HG02885 (cell line): ENCODE measurements around the gene METAP1D.
"Not testable (repeated sequence)": the region's sequence is repeated elsewhere in the genome, so short reads cannot be mapped to it uniquely, and the experiment has no call there.

ENCODE experiments used
- ATAC-seq: cut with Tn5 transposase; IDR thresholded peaks from one replicate; pipeline ENCODE4 v1.9.1; 2021; ENCODE audit warnings: mild to moderate bottlenecking; ENCODE audit not compliant: unreplicated experiment, poor library complexity

METAP1D gene

DNA sequence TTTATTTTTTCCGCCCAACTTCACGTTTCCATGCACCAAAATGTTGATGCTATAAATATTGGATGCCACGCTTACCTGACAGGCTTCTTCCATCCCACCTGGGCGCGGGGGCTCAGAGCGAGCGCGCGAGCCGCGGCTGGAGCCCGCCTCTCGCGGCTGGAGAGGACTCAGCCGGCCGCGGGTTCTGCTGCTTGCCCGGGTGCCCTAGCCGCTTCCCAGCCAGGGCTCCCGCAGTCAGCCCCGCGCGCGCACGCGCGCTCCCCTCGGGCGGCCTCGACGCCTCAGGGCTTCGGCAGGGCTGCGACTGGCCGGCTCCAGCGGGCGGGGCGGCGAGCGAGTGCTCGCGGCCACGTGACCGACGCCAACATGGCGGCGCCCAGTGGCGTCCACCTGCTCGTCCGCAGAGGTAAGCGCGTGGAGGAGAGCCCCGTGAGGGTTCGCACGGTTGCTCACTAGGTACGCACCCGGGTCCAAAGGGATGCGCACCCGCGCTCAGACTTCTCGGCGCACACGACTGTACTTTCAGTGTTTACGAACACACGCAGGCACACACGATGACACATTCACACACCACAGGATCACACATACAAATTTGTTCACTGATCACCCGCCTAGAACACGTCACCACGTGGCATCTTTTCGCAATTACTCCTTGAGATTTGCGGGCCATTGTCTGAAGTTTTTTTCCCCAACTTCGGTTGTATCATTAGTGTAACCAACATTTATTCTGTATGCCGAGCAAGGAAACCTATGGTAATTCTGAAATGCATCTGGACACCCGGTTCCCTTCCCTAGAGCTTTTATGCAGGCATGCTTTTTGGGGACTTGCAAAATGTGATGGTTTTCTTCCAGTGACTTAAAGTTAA, at the start of gene METAP1D:
METAP1D (plus strand) TSS at position 350 of the 866 bp plus-strand sequence; CDS start at position 367, 17 bp downstream.
- peak; percentile 97 for ATAC-seq

DNA sequence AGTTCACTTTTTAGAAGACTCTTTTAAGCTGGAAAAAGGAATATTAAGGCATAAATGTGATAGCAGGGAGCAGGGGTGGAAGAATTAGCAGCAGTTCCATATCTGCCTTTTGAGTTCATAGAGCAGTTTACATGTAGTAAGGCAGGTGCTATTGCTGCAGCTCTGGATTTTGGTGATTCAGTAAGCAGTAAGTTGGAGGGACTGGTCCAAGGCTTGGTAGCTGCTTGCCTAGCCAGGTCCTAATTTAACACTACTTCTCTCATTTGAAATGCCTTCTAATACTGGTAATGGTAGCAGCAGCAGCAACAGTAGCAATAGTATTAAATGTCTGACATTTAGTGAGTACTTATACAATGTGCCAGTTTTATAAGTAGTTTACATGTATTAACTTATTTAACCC, 47.5 kb upstream of the METAP1D start:
- no peak for ATAC-seq

DNA sequence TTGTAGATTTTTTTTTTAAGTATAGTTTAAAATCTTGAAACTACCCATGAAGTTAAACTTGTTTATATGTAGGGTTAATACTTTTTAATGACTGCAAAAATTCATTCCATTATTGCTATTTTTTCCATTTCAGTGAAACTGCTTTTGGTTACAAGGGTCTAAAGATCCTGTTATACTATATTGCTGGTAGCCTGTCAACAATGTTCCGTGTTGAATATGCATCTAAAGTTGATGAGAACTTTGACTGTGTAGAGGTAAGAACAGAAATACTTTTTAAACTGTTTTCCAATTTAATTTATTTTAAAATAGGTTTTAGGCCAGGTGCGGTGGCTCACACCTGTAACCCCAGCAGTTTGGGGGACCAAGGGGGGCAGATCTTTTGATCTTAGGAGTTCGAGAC, 47.0 kb upstream of the METAP1D start:
- ATAC-seq = no peak

DNA sequence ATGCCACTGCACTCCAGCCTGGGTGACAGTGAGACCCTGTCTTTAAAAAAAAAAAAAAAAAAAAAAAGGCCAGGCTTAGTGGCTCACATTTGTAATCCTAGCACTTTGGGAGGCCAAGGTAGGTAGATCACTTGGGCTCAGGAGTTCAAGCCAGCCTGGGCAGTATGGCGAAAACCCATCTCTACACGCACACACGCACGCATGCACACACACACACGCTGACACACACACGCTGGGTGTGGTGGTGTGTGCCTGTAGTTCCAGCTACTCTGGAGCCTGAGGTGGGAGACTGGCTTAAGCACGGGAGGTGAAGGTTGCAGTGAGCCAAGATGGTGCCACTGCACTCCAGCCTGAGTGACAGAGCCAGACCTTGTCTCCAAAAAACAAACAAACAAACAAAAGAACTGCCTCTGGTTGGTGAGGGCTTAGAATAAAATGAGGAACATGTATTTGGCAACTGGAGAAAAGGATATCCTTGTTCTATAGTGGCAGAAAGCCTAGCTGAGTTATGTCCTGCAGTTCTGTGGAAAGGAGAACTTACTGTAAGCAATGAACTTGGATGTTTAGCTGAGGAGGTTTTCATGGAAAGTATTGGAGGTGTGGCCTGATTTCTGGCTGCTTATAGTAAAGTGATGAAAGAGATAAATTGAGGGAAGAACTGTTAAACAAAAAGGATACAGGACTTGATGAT, 43.5 kb upstream of the METAP1D start:
- no peak for ATAC-seq

DNA sequence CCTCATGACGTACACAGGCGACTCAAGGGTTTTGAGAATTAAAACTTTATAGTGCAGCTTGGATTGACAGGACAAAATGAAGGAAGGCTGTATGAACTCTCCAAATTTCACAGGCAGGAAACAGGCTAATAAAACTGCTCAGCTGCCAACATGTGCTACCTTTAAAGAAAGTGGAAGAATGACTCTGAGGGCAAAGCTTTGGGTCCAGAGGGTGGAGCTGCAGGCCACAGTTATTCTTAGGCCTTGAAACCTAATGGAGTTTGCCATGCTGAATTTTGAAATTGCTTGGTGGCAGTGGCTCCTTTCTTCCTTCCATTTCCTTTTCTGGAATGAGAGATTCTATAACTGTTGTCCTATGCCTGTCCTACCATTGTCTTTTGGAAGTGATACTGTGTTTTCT, 42.7 kb upstream of the METAP1D start:
- ATAC-seq = no peak

DNA sequence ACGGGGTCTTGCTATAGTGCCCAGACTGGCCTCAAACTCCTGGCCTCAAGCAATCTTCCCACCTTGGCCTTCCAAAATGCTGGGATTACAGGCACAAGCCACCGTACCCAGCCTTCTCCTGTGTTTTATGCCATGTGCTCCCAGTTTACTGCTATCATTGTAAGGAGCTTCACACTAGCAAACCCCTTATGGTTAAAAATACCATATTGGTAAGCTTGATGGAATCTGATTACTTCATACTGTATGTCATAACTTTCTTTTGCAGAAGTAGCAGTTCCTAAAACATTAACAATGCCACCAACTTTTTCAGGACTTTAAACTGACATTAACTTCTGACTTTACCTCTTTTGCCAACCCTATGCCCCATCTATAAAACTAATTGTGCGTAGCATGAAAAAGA, 41.3 kb upstream of the METAP1D start:
- ATAC-seq = no peak

DNA sequence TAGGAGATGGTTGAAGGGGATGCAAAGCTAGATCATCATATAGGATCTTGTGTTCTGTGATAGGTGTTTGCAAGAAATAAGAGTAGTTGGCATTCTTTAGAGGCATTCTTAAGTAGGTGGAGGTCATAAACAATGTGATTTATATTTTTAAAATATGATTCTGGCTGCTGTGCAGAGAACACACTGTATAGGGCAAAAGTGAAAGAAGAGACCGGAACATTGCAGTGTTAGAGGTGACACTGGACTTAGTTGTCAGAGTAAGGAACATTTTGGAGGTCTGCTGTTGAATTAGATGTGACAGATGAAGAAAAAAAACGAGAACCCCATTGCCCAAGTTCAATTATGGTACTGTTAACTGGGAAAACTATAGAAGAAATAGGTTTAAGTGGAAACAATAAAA, 39.8 kb upstream of the METAP1D start:
- no peak for ATAC-seq

DNA sequence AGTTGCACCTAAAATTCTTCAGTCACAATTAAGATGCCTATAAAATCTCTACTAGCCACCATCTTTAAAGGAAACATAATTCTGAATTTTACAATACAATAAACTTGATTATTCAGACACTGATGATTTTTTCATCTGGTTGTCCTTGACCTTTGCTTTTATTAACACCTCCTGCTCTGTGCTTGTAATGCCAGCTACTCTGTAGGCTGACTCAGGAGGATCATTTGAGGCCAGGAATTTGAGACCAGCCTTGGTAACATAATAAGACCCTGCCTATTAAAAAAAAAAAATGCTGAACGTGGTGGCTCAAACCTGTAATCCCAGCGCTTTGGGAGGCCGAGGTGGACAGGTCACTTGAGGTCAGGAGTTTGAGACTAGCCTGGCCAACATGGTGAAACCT, 39.2 kb upstream of the METAP1D start:
- no peak for ATAC-seq

DNA sequence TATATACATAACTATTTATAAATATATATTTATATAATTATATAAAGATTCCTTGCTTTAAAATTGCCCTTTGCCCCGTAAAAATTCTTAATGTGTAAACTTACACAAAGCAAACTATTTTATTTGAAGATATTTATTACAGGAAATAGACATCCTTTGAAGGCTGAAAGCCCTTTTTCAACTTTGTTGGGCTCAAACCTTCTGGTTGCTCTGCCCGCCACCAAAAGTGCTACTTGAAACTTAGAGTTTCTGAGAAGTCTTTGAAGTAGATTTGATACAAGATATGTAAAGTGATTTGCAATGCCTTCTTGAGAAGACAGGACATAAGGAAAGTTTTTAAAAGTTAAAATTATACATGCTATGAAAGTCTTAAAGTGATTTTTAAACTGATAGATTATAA, 36.6 kb upstream of the METAP1D start:
- ATAC-seq = no peak

DNA sequence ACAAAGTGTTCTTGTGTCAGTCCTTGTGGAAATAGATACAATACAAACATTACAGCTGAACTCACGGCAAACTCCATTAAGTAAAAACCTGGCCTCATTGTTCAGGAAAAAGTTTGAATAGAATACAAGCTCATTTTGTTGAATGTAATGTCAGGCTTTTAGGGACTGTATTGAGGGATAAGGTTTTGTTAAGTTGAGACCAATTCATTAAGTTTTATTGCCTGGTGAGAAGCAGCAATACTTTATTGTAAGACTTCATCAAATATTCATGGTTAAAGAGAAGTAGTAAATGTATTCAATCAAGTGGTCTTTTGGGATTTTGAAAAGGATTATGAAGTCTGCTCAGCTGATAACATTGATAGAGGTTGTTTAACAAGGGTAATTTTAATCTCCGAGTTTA, 35.4 kb upstream of the METAP1D start:
- ATAC-seq = no peak

DNA sequence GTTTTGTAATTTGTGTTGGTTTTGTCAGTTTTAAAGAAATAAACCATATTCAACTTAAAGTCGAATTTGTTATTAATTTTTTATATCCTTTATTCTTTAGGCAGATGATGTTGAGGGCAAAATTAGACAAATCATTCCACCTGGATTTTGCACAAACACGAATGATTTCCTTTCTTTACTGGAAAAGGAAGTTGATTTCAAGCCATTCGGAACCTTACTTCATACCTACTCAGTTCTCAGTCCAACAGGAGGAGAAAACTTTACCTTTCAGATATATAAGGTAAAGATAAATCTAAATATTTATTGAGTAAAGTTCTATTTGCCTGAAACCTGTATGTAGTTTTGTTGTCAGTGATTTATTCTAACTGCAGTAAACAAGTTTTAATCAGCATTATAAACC, 34.5 kb upstream of the METAP1D start:
- no peak for ATAC-seq

DNA sequence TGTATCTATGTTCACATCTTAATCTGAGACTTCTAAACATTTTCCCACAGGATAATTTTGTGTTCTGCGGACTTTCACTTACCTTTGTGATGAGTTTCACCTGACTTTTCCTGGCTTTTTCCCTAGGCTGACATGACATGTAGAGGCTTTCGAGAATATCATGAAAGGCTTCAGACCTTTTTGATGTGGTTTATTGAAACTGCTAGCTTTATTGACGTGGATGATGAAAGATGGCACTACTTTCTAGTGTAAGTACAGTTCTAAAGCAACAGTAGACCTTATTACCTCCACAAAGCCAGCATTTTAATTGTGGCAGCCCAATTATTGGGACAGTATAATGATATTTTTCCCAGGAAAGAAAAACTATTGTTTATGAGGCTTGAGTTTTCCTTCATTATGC, 34.1 kb upstream of the METAP1D start:
- ATAC-seq = no peak

DNA sequence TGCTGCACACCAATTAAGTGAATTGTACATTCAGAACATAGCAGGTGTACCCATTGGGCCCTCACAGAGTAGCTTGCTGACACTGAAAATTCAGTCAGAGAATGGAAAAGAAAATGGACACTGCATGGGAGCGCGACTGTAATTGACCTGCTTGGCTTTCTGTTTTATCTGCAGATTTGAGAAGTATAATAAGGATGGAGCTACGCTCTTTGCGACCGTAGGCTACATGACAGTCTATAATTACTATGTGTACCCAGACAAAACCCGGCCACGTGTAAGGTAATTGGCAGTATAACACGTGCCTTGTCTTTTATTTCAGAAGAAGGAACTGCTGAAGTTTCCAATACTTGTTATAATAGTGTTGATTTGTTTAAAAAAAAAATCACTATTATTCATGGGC, 33.5 kb upstream of the METAP1D start:
- ATAC-seq = no peak

DNA sequence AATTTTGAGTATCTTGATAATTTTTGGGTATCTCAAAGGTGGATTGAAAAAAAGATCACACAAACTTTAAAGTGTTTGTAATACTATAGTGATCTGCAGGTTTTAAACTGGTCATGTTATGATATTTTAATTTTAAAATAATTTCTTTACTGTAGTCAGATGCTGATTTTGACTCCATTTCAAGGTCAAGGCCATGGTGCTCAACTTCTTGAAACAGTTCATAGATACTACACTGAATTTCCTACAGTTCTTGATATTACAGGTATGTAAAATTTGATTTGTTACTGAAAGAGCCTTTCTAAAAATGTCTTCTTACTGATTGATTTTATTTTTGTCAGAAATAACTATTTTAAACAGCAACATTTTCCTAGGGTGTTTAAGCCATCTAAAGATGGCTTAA, 33.1 kb upstream of the METAP1D start:
- ATAC-seq = no peak

DNA sequence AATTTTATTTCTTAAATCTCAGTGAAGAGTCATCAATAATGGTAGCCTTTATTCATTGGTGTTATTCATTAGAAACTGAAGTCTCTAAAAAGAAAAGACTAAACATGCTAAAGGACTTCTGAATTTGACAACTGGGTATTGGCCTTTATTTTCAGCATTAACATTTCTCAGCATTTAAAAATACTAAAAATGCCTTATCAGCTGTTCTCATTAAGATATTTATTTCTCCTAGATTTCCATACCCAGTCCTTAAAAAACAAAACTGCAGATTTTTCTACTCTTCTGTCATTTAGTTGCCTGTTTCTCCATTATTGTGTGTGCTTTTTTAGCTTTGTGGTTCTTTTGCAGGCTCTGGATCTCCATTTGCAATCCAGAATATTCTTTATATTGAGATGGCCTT, 31.2 kb upstream of the METAP1D start:
- no peak for ATAC-seq

DNA sequence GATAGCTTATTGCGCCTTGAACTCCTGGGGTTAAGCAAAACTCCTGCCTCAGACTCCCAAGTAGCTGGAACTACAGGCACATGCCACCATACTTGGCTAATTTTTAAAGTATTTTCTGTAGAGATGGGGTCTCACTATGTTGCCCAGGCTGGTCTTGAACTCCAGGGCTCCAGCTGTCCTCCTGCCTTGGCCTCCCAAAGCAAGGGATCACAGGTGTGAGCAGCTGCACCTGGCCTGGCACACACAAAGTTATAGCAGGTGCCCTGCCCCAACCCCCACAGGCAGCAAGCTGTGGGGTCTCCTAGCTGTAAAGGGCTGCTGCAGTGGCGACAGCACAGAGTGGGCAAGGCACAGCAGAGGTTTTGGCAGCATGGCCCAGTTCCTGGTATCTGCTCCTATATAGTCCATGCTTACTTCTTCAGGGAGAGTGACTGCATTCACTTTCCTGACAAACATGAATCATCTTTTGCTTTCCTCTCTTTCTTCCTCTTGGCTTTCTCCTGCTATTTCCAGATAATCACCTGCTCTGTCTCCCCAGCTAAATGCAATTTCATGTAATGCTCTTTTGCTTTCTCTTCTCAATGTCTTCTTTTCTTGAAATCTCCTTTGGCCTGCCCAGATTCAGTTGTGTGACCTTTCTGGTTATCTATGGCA, 27.3 kb upstream of the METAP1D start:
- no peak for ATAC-seq

DNA sequence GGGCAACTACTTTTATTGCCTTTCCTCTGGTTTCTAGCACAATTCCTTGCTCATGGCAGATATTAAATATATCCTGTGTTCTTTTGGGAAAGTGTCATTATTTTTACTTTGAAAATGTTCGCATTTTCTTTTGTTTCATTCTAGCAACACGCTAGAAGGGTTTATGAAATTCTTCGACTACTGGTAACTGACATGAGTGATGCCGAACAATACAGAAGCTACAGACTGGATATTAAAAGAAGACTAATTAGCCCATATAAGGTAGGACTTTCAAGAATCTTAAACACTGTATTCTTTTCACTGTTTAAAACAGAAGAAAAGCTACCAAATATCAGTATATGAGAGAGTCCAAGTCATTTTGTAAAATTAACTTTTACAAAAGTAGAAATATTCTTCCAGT, 20.6 kb upstream of the METAP1D start:
- no peak for ATAC-seq

DNA sequence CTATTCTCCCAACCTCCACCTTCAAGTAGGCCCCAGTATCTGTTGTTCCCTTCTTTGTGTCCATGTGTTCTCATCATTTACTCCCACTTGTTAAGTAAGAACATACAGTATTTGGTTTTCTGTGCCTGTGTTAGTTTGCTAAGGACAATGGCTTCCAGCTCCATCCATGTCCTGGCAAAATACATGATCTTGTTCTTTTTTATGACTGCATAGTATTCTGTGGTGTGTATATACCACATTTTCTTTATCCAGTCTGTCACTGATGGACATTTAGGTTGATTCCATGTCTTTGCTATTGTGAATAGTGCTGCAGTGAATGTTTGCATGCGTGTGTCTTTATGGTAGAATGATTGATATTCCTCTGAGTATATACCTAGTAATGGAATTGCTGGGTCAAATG, 15.8 kb upstream of the METAP1D start:
- not testable (repeated sequence) for ATAC-seq

DNA sequence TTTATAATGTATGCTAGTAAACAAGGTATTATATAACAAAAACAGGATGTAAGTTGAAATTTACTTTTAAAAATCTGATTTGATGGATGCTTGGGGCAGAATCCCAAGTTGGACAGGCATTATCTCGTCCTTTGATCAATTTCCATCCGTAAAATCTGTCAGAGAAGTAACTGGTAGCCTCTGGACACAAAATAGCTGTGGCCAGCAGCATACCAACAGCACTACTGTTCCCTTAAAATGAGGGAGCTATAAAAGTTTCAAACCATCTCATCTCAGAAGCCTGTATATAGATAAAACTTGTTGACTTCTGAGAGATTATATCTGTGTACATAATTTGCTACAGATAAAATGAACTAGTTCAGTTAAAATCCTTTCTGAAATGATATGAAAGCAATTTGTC, 14.7 kb upstream of the METAP1D start:
- ATAC-seq = no peak

DNA sequence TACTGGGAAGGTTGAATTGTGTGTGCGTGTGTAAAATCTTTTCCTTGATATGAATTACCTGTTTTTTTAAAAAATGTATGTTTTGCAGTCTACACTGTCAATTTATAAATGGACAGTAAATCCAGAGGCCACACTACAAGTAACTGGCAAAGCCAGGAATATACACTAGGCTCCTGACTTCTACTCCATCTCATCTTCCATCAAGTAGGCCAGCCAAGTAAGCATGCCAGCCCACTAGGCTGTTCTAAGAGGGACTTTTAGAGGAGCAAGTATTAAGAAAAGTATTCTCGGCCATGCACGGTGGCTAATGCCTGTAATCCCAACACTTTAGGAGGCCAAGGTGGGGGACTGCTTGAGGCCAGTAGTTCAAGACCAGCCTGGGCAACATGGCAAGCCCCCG, 13.0 kb upstream of the METAP1D start:
- no peak for ATAC-seq

DNA sequence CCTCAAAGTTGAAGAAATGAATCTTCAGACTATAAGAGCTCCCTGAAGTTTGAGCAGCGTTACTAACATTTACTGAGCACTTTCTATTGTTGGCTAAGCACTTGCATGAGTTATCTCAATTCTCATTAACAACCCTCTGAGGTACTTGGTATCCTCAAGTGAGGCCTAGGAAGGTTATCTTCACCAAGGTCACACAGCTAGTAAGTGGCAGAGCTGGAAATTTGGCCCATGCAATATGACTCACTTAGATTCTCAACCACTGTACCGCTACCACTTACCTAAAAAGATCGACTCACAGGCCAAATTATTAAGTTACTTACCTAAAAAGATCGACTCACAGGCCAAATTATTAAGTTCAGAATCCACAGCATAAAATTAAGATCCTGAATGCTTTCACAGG, 8.7 kb upstream of the METAP1D start:
- ATAC-seq = no peak
